ENCODE measurements around the gene MMD2. TPM values are rescaled to one million over a fixed set of nuclear protein-coding genes. Genes with fewer than 3 reads are reported as not detected.

The MMD2 gene, protein sequence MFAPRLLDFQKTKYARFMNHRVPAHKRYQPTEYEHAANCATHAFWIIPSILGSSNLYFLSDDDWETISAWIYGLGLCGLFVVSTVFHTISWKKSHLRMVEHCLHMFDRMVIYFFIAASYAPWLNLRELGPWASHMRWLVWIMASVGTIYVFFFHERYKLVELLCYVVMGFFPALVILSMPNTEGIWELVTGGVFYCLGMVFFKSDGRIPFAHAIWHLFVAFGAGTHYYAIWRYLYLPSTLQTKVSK
- not detected in 2 replicates for total RNA-seq

GRCh38 chr7:4958477-4959301, at the start of gene MMD2:
MMD2 (minus strand) TSS chr7:4959187; CDS start chr7:4959017, 170 bp downstream.

GRCh38 chr7:4883372-4884144, 75.4 kb downstream of the MMD2 start, which contains the start of gene RADIL:
RADIL (minus strand) TSS chr7:4883716; CDS start chr7:4878139, 5,577 bp downstream.

DNA sequence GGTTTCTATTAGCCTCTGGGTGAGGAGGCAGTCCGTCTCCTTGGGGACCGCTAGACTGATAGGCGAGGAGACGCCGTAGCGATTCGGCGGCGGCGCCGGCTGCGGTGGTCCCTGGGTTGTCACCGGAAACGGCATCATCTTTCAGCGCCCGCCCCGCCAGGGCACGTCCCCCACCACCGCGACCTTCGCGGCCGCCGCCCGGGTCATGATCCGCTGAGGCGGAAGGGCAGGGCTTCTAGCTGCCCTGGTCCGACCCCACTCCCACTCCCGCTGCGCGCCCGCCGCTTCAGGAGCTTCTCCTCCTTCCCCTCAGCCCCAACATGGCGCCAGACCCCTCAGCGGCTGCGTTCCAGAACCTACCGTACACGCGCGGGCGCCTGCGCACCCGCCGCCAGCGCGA, 97.3 kb downstream of the MMD2 start, which contains the start of gene PAPOLB:
PAPOLB (minus strand) TSS at position 358 of the 400 bp plus-strand sequence; CDS start at position 138, 220 bp downstream.

Small RNA genes within 50 kb of the gene (small RNA-seq; reads per million reads assigned to genes)
- gene AC092032.1 = not detected

Other genes starting within 250 kb of the MMD2 start
- 25.9 and 28.0 TPM in 2 replicates for gene AP5Z1, start 183.6 kb downstream of the MMD2 start, total RNA-seq
- 0.22 and 0.27 TPM in 2 replicates for gene PAPOLB, start 97.2 kb downstream of the MMD2 start, total RNA-seq
- 0.80 and 2.0 TPM in 2 replicates for gene RADIL, start 75.5 kb downstream of the MMD2 start, total RNA-seq
- 14.3 and 15.3 TPM in 2 replicates for gene RBAK, start 86.7 kb upstream of the MMD2 start, total RNA-seq
- gene WIPI2, start 231.0 kb upstream of the MMD2 start, total RNA-seq = 64.0 and 73.3 TPM in 2 replicates

Measured in thoracic aorta endothelial cell (primary cell).